ENCODE results near the gene GALNT10.
A peak's percentile ranks its signal among the peaks of the same experiment; 100 is the strongest.

DNA sequence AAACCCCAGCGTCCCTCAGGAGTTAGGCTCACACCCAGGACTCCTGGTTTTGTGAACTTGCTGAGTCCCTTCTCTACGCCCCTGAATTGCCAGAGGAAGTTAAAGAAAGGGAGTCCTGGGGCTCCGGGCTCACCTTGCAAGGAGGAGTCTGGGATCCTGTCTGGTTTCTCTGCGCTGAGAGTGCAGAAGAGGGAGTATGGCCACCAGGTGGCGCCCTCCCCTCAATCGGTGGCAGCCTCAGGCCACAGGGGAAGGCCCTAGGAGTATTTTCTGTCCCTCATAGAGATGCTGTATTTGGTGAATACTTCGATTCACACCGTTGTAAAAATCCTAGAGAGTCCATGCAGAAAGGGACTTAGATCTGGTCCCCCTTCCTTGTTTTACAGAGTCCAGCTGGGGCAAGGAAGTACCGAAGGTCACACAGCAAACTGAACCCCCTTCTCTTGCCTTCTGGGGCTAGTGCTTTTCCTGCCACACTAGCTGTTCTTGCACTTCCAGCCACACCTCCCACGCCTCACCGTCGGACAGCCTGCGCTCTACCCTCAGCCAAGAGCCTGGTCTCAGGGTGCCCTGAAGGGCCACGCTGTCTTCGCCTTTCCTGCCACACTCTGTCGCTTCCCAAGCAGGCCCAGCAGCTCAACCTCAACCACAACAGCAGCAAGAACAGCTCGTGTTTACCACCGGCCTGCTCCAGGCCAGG lies 277.3 kb downstream of the GALNT10 start:
- TF ChIP-seq, protein P1, sequence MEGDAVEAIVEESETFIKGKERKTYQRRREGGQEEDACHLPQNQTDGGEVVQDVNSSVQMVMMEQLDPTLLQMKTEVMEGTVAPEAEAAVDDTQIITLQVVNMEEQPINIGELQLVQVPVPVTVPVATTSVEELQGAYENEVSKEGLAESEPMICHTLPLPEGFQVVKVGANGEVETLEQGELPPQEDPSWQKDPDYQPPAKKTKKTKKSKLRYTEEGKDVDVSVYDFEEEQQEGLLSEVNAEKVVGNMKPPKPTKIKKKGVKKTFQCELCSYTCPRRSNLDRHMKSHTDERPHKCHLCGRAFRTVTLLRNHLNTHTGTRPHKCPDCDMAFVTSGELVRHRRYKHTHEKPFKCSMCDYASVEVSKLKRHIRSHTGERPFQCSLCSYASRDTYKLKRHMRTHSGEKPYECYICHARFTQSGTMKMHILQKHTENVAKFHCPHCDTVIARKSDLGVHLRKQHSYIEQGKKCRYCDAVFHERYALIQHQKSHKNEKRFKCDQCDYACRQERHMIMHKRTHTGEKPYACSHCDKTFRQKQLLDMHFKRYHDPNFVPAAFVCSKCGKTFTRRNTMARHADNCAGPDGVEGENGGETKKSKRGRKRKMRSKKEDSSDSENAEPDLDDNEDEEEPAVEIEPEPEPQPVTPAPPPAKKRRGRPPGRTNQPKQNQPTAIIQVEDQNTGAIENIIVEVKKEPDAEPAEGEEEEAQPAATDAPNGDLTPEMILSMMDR (IDR thresholded peaks at IDR 0.05), result peak; percentile 51 to 75 (median 68)
- TF ChIP-seq POLR2A (IDR thresholded peaks at IDR 0.05), result no peak

Data from uterus (tissue), 2 donors.